ENCODE results near the gene DOC2B.
"Not testable (repeated sequence)": the region's sequence is repeated elsewhere in the genome, so short reads cannot be mapped to it uniquely, and the experiment has no call there.

The DOC2B gene

GRCh38 chr17:210402-210801 is 29.0 kb upstream of the DOC2B start:
- no peak for DNase-seq

DNA sequence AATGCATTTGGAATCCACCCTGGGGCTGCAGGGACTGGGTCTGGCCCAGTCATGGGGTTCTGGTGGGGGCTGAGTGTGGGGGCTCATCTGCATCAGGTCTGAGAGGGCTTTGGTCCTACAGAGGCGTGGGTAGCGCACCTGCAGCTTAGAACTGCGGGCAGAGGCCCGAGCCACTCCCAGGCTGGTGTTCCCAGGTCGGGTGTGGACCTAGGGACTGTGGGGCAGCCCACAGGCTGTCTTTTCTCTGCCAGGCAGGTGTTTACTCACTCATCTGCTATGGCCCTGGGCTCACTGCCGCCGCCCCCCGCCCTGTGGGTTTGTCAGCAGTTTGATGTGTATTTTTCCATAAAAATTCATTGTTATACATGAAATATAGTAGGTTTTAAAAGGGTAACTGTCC is 27.0 kb upstream of the DOC2B start:
- no peak for DNase-seq

DNA sequence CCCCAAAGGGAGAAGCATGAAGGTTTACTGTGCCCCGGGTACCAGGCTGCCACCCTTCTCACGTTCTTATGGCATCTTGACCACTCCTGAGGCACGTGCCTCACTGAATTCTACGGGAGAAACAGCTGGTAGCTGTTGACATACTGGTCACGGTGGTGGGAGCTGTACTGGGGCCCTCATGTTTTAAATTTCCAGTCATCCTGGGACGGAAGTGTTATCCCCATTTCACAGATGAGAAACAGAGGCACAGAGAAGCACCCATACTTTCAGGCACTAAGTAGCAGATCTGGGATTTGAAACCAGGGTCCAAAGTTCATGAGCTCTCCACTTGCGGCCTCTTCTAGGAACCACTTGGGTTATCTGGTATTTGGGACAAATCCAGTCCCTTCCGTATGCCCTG is 26.3 kb upstream of the DOC2B start:
- DNase-seq = no peak

DNA sequence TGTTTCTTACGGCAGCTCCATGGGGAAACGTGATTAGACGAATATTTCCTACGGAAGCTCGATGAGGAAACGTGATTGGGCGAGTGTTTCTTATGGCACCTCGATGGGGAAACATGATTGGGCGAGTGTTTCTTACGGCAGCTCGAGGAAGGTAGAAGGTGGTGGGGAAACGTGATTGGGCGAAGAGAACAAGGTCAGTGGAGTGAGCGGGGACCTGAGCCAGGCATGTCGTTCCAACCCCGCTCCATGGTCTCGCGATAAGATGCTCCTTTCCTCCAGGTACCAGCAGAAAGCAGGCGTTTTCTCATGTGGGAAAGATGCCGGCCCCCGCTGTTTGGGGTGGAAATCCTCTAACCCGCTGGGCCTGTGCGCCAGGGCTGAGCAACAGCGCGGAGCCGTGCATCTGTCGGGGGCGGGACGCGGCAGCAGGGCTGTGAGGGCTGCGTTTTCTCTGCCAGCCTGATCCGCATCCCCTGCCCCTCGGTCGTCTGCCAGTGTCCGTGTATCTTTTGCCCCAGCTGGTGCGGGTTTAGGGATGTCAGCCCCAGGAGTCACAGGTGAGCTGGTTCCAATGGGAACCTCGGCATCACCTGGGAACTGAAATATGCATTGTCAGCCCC is 25.6 kb upstream of the DOC2B start:
- DNase-seq = no peak

DNA sequence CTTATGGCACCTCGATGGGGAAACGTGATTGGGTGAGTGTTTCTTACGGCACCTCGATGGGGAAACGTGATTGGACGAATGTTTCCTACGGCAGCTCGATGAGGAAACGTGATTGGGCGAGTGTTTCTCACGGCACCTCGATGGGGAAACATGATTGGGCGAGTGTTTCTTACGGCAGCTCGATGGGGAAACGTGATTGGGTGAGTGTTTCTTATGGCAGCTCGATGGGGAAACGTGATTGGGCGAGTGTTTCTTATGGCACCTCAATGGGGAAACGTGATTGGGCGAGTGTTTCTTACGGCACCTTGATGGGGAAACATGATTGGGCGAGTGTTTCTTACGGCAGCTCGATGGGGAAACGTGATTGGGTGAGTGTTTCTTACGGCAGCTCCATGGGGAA is 25.0 kb upstream of the DOC2B start:
- DNase-seq = not testable (repeated sequence)

DNA sequence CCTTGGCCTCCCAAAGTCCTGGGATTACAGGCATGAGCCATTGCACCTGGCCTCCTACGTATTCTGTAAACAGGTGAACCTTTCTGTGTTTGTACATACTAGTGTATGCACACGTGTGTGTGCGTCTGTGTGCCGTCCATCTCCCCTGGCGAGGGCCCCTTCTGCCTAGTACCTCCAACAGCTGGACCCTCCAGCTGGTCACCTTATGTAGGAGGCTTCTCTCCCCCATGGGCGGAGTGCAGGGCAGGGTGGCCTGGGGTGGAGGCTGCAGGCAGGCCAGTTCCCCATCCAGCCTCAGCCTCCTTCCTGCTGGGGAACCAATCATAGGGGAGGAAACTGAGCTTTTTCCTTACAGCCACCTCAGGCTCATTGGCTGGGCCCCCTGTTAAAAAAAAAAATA is 24.4 kb upstream of the DOC2B start:
- DNase-seq = no peak

GRCh38 chr17:205148-205669 is 23.8 kb upstream of the DOC2B start:
- no peak for DNase-seq

DNA sequence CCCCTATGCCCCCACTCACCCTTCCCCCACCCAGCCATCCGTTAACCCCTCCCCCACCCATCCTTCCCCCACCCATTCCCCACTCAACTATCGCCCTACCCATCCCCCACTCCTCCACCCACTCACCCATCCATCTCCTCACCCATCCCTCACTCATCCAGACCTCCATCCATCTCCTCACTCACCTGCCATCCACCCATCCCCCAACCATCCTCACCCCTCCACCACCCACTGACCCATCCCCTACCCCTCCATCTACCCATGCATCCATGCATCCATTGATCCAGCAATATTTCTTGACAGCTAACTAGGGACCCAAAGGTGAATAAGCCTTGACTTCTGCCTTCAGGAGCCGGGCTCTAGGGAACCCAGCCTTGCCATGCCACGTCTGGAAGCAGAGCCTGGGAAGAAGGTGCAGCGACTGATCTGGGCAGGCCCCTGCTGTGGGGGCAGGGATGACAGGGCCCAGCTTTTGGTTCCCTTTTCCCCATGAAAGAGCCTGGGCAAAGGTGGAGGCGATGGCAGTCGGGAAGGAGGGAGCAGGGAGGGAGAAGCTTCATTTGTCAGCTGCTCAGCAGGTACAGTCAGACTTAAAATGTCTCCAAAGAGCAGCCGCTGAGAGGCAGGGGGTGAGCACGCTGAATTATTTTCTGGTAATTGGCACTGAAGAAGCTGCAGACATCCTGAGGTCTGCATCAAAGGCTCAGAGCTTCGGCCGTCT is 23.1 kb upstream of the DOC2B start:
- DNase-seq = no peak

GRCh38 chr17:202501-202951 is 21.1 kb upstream of the DOC2B start:
- DNase-seq = no peak

- DNase-seq = not testable (repeated sequence)
These were observed 20.3 kb upstream of the DOC2B start for GRCh38 chr17:201736-202135.

- not testable (repeated sequence) for DNase-seq
These were observed 19.8 kb upstream of the DOC2B start for GRCh38 chr17:201257-201656.

- DNase-seq = no peak
These were observed 19.1 kb upstream of the DOC2B start for GRCh38 chr17:200586-200985.

DNA sequence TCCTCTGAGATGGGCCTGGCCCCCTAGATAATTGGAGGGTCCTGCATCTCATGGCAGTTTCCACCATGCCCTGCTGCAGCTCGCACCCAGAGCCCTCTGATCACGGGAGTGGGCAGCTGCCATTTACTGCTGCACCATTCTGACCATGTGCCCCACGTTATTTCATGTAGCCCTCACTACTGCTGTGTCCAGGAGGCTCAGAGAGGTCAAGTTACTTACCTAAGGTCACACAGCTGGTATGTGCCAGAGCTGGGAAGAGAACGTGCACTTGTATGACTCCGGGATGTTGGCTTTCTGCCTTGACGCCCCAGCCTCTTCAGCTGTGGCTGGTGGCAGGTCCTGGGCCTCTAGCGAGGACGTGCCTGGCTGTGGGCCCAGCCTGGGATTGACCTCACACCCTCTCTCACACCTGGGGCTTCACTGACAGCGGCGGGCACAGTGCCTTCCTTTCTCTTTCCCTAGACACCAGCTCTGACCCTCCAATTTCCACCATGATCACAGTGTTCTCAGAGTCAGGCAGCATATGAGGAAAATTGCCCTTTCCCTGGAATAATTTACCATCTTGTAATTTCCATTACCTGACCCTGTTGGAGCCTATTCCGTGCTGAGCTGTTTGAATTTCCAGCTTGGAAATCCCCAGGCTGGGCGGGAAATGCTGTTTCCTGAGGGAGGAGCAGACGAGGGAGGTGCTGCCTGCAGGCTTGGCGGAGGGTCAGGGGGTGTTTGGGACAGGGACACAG is 18.5 kb upstream of the DOC2B start:
- no peak for DNase-seq

DNA sequence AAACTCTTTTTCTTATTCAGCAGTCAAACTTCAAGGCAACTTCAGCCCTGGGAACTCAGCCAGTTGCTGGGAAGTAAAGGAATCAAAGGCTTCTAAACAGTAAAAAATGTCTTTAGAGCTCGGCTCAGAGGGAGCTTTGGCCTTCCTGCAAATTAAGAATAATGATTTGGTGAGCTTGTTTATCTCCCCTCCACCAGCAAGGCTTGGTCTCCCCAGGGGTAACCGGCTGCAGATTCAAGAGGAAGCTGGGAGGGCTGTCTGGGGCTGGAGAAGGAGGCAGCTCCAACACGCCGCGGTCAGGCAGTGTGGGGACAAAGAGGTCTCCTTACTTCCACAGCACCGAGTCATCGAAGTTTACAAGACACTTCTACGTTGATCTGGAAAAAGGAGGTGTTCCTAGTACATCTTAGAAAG is 17.7 kb upstream of the DOC2B start:
- DNase-seq = no peak

DNA sequence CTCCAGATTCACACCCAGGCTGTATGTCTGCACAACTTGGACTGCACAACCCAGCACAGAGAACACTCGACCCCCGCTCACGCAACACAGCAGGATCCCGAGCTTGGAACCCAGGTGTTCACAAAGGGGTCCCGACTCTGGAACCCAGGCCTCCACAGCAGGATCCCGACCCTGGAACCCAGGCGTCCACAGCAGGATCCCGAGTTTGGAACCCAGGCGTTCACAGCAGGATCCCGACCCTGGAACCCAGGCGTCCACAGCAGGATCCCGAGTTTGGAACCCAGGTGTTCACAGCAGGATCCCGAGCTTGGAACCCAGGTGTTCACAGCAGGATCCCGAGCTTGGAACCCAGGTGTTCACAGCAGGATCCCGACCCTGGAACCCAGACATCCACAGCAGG is 16.8 kb upstream of the DOC2B start:
- not testable (repeated sequence) for DNase-seq

DNA sequence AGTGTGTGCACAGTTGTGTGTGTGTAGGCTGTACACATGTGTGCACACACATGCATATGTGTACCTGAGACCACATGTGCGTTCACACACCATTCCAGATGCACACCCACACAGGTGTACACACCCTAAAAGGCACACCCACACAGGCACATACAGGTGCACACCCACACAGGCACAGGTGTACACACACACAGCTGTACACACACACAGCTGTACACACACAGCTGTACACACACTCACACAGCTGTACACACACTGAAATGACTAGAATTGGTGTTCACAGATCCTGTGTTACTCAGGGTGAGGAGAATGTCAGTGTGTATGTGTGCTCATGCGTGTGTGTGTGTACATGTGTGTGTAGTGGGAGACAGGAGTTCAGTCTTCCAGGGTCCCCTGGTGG is 15.9 kb upstream of the DOC2B start:
- DNase-seq = no peak

GRCh38 chr17:194828-195602 is 13.6 kb upstream of the DOC2B start:
- no peak for DNase-seq

GRCh38 chr17:193841-194806 is 12.7 kb upstream of the DOC2B start:
- no peak for DNase-seq

DNA sequence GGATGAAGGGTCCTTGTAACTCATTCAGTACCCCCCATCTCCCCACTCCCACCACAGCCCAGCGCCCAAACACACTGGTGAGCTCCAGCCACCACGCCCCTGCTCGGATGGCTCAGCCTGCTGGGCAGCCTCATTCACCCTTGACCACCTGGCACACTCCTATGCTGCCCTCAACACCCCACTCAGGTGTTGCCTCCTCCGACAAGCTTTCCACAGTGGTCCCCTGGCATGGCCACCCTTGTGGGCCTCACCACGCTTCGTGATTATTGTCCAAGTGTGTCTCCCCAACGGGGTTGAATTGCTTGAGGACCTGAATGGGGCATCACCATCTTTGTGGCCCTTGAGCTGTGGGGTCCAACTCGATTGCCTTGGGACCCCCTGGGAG is 12.0 kb upstream of the DOC2B start:
- no peak for DNase-seq

- no peak for DNase-seq
These were observed 11.4 kb upstream of the DOC2B start for GRCh38 chr17:192666-193425.

DNA sequence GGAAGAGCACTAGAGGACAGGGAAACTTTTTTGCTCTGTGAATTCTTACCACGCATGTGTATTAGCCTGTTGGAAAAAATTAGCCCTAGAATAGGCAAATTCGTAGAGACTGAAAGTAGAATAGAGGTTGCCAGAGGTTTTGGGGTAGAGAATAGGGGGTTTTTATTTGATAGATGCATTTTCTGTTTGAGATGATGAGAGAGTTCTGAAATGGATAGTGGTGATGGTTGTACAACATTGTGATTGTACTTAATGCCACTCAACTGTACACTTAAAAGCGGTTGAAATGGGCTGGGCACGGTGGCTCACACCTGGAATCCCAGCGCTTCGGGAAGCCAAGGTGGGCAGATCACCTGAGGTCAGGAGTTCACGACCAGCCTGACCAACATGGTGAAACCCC is 8.0 kb upstream of the DOC2B start:
- no peak for DNase-seq
